HG03469 (cell line): ENCODE data around the gene CBX3.
"Not testable (repeated sequence)": the region's sequence is repeated elsewhere in the genome, so short reads cannot be mapped to it uniquely, and the experiment has no call there.

Experiments
- ATAC-seq: cut with Tn5 transposase; IDR thresholded peaks from one replicate; pipeline ENCODE4 v1.9.1; 2021; ENCODE audit warnings: mild to moderate bottlenecking, moderate library complexity, moderate number of reproducible peaks; ENCODE audit not compliant: unreplicated experiment

The CBX3 gene

DNA sequence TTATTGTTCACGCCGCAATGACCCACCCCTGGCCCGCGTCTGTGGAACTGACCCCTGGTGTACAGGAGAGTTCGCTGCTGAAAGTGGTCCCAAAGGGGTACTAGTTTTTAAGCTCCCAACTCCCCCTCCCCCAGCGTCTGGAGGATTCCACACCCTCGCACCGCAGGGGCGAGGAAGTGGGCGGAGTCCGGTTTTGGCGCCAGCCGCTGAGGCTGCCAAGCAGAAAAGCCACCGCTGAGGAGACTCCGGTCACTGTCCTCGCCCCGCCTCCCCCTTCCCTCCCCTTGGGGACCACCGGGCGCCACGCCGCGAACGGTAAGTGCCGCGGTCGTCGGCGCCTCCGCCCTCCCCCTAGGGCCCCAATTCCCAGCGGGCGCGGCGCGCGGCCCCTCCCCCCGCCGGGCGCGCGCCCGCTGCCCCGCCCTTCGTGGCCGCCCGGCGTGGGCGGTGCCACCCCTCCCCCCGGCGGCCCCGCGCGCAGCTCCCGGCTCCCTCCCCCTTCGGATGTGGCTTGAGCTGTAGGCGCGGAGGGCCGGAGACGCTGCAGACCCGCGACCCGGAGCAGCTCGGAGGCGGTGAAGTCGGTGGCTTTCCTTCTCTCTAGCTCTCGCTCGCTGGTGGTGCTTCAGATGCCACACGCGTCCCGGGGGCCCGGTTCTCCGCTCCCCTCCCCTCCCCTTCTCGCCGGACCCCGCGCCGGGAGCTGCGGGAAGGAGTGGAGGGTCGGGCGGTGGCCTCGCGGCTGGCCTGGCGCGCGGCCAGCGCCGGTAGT lies at the start of gene CBX3:
TSS of gene CBX3 (plus strand) at position 499 of the 772 bp plus-strand sequence. CDS start 1,254 bp downstream, outside the sequence.
- ATAC-seq: peak; percentile 30

DNA sequence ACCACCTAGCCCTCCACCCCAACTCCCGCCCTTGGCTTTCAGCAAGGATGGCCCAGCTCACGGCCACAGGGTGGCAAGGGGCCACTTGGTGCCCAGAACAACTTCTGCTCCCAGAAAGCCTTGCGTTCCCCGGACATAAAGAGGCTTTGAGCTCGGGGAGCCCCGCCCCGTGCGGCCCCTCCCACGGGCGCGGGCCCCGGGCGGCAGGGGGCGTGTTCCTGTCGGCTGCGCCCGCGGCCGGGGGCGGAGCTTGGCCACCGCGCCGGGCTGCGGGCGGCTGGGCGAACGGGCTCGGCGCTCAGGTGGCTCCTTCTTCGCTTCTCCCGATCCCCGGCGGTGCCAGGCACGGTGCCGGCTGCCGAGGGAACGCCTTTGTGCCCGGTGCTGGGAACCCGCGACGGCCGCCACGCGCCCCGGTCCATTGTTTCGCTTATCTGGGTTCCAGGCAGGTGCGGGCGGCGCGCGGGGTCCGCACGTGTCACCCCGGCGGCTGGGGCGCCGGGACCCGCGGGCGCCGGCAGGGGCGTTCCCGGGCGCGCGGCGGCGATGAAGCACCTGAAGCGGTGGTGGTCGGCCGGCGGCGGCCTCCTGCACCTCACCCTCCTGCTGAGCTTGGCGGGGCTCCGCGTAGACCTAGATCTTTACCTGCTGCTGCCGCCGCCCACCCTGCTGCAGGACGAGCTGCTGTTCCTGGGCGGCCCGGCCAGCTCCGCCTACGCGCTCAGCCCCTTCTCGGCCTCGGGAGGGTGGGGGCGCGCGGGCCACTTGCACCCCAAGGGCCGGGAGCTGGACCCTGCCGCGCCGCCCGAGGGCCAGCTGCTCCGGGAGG lies 49.4 kb upstream of the CBX3 start, which contains the start of gene NFE2L3:
TSS of gene NFE2L3 (plus strand) at position 246 of the 829 bp plus-strand sequence. CDS start at position 547, 301 bp downstream.
- peak; percentile 41 for ATAC-seq

DNA sequence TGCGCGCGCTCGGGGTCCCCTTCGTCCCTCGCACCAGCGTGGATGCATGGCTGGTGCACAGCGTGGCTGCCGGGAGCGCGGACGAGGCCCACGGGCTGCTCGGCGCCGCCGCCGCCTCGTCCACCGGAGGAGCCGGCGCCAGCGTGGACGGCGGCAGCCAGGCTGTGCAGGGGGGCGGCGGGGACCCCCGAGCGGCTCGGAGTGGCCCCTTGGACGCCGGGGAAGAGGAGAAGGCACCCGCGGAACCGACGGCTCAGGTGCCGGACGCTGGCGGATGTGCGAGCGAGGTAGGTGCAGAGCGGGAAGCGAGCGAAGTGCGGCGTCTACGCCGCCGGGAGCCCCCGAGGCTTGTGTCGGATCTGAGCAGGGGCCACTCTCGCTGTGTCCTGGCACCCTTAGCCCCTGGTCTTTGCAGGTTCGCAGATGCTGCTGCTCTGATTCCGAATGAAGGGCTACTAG lies 48.7 kb upstream of the CBX3 start:
- not testable (repeated sequence) for ATAC-seq

DNA sequence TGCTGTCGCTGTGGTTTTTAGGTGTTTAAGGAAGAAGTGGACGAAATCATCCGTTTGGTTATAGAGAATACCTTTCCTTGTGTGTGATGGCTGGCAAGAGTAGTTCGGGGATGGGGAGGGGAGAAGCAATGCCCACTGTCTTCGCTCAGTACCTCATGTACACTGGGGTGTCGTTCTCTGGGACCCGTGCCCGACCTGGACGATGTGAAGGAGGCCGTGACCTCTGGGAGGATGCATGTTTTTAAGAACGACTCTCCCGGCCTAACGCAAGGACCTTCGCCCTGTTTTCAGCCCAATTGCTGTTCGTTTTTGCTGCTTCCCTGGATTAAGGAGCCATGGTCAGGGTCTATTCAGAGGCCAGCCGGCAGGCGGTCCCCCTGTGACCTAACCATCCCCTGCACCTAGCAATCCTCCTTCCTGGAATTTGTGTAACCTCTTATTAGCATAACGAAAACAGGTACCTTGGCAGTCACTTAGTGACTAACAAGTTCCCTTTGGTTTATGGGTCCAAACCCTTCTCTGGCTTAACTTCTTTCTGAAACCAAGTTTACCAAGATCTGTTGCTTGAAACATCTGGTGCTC lies 48.2 kb upstream of the CBX3 start:
- no peak for ATAC-seq

DNA sequence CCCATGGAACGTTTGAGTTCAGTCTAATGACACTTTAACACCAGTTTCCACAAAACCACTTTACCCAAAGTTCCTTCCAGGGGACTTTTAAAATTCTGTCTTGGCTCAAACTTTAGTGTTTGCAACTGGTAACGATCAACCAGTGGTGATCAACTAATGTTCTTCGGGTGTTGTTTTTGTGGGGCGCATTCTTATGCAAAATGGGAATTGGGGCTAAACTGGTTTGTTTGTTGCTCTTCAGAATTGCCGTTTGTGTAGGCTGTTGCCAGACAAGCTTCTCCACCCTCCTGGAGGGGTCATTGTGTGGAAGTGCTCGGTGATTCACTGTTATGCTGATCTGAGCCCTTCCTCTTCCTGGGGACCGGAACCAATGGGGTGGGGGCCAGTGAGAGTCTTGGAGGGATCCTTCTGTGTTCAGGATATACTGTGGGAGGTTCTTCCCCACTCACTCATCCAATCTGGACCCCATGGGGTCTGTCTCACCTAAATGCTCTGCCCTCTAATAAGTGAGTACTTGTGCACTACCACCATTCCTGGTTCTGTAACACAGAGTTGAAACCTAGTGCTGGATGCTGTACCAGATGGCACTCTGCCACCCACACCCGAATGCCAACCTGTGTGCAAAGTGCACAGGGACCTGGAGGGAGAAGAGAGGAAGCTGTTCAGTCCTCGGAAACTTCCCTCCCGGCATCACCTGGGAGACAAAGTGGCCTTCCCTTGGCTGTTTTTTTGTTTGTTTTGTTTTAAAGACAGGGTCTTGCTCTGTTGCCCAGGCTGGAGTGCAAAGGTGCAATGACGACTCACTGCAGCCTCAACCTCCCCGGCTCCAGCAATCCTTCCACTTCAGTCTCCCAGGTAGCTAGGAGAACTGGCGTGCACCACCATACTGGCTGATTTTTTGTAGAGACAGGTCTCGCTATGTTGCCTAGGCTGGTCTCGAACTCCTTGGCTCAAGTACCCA lies 47.4 kb upstream of the CBX3 start:
- ATAC-seq: no peak

DNA sequence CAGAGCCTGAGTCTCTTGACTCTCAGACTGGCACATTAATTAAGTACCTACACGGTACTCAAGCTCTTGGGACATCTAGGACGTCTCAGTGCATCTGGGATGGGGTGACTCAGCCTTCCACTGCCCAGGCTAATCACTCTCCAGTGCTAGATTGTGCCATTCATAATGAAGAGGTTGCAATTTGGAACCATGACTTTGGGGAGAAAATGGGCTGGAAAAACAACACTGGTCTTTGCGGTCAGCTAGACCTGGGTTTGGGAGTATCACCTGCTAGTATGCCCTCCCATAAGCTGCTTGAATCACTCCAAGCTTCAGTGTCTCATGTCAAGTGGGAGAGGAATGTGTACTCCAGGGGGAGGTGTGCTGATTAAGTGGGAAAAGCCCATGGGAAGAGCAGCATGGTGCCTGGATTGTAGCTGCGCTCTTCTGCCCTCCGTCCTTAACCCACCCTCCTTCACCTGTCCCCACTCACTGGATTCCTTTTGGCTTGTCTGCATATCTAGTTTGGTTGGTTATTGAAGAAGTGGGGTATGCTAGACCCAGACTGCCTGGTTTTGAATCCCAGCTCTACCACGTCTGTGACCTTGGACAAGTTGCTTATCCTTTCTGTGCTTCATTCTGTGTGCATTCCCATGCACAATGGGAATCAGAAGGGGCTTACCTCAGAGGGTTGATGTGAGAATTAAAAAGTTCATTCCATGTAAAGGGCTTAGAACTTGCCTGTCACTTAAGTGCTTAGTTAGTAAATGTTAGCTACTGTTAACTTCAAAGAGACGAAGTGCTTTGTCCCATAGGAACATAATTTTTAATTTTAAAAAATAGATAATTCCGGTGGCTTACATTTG lies 45.8 kb upstream of the CBX3 start:
- ATAC-seq: no peak

DNA sequence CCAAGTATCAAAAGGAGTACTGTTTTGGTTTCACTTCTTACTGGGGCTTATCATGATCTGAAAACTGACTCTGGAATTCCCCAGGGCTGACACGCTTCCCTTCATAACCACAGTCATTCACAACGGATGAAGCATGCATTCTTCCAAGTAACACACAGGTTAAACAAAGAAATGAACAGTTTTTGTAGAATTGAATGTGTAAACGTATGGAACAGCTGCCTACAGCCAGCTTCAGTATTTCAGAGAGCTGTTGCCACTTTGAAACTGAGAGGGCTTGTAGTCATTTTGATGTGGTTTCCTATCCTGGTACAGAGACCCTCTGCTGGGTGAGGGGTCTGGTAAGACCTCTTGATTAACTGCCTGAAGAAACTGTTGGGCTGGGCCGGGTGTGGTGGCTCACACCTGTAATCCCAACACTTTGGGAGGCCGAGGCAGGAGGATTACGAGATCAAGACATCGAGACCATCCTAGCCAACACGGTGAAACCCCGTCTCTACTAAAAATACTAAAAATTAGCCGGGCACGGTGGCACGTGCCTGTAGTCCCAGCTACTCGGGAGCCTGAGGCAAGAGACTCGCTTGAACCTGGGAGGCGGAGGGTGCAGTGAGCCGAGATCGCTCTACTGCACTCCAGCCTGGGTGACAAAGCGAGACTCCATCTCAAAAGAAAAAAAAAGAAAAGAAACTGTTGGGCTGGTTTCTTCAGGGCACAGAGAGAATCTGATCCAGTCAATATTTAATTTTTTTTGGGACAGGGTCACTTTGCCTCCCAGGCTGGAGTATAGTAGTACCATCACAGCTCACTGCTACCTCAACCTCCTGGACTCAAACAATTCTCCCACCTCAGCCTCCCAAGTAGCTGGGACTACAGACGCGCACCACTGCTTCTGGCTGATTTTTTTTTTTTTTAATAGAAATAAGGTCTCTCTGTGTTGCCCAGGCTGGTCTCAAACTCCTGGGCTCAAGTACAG lies 44.8 kb upstream of the CBX3 start:
- no peak for ATAC-seq

DNA sequence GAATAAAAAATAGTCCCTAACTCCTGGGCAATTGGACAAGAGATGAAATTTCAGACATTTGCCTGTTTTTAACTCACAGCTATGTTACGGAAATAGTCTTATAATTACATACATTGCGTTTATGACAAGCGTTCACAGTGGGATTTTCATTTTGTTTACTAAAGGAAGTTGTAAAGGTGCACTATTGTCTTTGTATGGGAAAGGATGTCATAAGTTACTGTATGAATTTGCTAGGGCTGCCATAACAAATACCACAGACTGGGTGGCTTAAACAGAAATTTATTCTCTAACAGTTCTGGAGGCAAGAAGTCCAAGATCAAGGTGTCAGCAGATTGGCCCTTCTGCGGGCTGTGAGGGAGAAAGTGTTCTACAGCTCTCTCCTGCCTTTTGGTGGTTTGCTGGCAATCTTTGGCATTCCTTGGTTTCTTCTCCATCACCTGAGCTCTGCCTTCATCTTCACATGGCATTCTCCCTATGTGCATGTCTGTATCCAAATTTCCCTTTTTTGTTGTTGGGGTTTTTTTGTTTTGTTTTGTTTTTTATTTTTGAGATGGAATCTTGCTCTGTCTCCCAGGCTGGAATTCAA lies 43.9 kb upstream of the CBX3 start:
- ATAC-seq: no peak

DNA sequence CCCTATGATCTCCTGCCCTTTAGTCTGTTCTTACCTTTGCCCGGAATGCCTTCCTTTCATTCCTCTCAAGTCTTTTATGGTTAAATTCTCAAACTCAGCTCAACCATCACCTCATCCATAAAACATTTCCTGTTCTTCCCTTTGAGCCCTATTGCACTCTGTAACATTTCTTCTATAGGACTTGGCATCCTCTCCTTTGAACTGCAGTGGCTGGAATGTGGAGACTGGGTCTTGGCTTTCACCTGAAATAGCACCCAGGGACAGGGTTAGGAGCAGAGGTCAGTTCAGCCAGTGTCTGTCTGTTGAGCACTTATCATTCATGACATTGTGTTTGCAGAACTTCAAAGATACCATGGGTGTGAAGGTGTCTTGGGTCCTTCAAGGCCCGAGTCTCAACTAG lies 42.3 kb upstream of the CBX3 start:
- ATAC-seq: no peak

DNA sequence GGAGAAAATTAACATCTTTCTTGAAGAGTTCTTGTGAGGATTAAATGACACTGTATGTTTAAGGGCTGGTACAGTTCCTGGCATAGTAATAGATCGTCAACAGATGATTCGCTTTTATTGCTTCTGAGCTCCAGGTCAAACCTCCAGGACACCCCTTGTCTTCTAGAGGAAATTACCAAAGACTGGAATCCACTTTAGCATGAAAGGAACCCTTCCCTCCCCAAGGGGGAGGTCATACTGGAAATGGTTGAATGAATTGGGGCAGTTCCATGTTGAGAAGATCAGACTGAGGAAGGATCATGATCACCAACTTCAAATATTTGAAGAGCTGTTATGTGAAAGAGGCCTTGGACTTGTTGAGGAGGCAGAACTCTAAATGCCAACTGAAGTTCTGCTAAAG lies 40.6 kb upstream of the CBX3 start:
- ATAC-seq: no peak

DNA sequence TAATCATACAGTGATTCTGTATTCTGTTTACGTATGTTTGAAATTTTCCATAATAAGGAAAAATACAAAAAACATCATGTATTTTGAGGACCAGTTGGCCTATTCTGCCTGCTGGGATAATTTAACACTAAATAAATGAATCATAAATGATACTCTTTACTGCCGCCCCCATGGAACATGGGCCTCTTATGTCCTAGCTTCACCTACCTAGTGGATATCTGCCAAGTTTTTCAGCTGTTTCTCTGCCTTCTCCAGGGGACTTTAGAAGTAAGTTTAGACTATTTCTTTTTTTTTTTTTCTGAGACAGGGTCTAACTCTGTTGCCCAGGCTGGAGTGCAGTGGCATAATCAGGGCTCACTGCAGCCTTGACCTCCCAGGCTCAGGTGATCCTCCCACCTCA lies 39.1 kb upstream of the CBX3 start:
- no peak for ATAC-seq

DNA sequence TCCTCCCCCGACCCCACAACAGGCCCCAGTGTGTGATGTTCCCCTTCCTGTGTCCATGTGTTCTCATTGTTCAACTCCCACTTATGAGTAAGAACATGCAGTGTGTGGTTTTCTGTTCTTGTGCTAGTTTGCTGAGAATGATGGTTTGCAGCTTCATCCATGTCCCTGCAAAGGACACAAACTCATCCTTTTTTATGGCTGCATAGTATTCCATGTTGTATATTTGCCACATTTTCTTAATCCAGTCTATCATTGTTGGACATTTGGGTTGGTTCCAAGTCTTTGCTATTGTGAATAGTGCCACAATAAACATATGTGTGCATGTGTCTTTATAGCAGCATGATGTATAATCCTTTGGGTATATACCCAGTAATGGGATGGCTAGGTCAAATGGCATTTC lies 37.7 kb upstream of the CBX3 start:
- ATAC-seq: not testable (repeated sequence)

DNA sequence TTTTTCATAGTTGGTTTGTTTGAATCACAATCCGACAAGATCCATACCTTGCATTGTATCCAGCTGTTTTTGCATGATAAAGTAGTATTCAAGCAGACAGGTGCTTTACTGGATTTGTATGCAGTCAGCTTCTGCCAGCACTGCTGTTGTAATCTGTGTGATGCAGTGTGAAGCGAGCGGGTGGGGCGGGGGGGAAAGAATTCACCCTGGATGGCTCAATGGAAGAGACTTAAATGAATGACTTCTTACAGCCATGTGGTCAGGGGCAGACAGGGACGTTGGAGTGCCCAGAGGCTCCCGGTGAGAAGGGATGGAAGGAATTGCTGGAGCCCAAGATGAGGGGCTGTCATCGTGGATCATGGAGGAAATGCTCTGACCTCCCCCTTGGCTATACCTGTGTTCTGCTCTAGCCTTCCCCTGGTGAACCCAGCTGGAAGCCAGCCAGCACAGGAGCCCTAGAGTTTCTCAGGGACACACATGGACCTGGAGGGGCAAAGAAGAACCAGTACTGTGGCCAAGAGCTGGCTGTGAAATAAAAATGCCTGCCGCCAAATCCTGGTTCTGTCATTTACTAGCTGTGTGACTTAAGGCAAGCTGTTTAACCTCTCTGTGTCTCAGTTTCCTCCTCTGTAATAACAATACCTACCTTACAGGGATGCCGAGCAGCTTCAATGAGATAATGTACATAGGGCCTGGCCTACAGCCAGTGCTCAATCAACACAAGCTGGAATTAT lies 35.4 kb upstream of the CBX3 start:
- ATAC-seq: no peak

DNA sequence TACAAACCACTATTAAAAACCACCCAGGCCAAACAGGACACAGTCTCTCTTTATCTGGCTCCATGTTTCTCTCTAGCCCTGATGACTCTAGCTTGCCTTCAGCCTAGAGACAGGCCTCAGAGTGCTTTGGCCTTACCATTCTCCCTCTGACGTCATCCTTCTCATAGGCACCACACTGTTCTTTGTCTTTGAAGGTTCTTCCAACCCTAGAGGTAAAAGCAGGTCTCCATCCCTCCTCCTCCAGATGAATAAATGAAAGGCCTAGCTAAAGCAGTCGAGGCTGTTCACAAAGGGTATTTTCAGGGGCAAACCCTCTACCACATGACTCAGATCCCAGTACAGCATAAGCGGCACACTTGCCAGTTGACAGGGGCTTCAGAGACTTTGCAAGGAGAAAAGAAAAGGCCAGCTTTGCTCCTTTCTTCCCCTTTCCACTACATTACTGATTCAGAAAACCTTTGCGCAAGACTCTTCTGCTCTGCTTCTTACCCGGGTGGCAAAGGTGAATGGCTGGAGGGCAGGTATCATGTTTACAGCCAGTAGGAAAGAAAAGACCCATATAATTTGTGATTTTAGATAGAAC lies 34.8 kb upstream of the CBX3 start:
- ATAC-seq: no peak

DNA sequence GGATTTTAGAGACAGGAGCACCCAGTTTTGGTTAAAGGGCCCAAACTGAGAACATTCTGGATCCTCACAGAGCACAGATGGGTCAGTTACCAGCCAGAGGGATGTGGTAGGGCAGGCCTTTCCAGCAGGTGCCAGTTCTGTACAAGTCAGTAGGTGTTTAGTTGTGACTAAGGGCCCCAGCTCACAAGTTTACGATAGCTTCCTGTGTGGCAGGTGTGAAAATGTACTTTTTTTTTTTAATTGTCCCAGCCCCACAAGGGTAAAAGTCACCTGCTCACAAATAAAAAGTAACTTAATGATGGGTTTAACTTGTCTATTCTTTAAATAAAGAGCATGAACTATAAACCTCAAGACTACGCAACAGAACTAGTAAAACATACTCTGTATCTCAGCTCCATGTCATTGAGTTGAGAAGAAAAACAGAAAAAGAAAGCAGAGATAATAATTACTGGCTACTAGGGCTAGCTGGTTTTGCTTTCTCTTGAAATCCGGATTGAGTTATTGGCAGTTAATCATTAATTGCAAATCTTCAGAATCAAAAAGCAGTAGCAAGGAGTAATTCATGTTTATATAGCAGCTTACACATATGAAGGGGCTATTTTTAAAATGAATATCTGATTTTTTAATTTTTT lies 34.1 kb upstream of the CBX3 start:
- ATAC-seq: no peak

DNA sequence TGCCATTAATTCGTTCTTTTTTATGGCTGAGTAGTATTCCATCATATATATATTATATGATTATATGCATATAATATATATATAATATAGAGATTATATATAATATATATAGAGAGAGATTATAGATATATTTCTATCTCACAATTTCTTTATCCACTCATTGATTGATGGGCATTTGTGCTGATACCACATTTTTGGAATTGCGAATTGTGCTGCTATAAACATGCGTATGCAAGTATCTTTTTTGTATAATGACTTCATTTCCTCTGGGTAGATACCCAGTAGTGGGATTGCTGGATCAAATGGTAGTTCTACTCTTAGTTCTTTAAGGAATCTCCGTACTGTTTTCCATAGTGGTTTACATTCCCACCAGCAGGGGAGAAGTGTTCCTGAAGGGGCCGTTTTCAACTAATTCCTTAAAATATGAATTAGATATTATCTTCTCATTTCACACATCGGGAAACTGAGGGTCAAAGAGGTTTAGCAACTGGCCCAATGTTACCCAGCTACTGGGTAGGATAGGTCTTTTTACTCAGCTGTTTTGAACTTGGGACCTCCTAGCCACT lies 33.0 kb upstream of the CBX3 start:
- ATAC-seq: no peak
